Raji (cell line): ENCODE results near the gene STOML2.

Experiments used
- POLR2A ChIP-seq: IDR thresholded peaks from 2 replicates; pipeline ENCODE4 v1.6.1; 2011; ENCODE audit warnings: low read depth, low read length, control low read depth; ENCODE audit not compliant: insufficient read depth

The STOML2 gene

DNA sequence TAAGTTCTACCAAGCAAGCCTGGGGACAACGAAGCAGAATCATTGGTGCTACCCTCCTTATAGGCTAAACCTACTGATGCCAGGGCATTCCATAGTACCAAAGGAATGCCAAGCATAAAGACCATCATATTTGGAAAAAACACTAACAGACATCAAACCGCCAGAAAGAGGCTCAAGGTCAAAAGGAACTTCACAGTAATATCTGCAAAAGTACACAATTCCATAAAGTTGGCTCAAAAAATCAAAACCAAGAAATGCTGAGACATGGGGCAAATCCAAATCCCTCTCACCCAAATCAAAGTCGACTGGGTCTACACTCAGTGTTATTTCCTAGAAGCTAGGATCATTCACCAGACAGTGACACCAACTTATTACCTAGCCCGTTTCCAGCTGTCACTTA lies 33.9 kb downstream of the STOML2 start:
- TF ChIP-seq POLR2A: no peak

DNA sequence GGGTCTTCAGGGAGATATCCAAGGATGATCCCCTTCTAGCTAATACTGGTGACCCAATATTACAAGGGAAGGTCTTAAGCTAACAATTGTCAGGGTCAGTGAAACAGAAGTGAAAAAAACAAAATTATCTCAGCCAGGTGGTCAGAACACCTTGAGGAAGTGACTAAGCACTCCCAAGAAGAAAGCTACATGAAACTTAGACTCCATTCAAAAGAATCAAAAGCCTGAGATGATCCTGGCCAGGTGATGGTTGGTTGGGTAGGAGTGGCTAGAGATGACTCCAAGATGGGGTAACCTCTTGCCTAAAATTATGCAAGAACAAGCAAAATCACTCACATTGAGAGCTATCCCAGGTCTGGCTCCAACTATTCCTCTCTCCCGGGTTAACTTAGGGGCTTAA lies 35.9 kb downstream of the STOML2 start:
- no peak for TF ChIP-seq POLR2A

DNA sequence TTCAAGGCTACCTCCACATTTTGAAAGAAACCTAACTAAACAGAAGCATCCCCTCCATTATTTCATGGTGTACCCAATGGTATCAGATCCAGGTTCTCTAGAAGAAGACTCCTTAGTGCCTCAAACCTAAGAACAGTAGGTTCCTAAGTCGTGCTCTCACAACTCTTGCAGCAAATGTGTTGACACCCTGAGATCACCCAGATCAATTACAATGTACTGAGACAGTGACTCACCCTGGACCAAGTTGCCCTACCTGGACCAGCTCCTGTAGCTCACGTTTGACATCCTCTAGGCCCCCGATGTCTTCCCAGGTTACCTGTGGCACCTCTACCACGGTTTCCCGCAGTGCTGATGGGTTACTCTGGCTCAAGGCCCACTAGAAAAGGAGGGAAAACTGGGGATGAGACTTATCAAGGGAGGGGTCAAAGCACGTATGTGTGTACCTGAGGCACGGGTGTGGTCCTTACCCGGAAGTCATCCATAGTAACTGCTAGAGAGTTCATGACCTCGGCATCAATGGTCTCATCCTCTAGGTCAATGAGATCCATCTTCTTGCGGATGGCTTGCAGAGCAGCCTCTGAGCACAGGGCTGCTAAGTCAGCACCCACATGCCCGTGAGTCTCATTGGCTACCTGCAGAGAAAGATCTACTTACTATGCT lies 42.3 kb downstream of the STOML2 start:
- TF ChIP-seq POLR2A: no peak

DNA sequence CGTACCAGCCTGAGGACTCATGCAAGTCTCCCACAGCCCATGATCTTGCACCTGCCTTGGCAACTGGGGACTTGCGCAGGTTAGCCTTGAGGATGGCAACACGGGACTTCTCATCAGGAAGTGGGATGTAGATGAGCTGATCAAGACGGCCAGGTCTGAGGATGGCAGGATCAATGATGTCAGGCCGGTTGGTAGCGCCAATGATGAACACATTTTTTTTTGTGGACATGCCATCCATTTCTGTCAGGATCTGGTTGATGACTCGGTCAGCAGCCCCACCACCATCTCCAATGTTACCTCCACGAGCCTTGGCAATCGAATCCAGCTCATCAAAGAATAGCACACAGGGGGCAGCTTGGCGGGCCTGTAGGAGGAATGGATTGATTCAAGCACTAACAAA lies 43.5 kb downstream of the STOML2 start:
- TF ChIP-seq POLR2A: no peak

DNA sequence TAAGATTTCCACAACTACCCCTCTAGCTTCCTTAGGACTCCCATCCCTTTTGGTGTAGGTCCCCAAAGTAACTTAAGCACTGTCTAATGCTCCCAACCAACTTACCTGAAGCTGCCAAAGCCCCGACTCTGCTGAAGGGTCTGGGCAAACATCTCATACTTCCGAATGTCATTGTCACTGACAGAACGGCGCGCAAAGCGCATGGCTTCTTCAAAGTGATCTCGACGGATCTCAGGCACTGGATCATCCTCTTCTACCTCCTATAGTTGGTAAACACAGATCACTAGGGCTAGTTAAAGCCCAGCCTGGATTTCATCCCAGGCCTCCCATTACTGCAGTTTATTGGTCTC lies 45.7 kb downstream of the STOML2 start:
- TF ChIP-seq POLR2A: no peak

DNA sequence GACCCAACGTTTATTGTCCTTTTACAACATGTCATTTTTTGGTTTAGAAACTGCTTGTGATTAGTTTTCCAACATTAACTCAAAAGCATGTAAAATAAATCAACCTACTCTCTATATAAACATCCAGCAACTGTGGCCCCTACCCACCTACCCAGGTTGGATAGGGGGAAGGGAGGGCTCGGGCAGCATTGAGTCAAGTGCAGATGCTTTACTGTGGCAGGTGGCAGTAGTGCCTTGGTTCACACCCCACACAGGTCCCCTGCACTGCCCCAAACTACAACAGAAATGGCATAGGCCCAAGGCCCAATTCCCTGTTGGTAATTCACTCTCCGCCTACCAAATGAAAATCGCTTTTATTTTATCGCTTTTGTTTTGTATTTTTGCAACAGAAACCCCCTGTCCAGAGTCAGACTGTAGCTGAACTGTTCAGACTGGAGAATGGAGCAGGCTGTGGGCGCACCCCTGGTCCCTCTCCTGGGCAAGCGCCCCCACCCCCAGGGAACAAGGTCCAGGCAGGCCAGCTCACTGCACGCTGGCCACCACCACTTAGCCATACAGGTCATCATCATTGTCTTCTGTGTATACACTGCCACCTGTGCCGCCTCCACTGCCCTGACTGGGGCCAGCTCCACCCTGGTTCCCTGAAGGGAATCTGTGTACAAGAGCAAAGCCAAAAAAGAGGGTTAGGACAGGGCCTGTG lies 46.2 kb downstream of the STOML2 start:
- no peak for TF ChIP-seq POLR2A

DNA sequence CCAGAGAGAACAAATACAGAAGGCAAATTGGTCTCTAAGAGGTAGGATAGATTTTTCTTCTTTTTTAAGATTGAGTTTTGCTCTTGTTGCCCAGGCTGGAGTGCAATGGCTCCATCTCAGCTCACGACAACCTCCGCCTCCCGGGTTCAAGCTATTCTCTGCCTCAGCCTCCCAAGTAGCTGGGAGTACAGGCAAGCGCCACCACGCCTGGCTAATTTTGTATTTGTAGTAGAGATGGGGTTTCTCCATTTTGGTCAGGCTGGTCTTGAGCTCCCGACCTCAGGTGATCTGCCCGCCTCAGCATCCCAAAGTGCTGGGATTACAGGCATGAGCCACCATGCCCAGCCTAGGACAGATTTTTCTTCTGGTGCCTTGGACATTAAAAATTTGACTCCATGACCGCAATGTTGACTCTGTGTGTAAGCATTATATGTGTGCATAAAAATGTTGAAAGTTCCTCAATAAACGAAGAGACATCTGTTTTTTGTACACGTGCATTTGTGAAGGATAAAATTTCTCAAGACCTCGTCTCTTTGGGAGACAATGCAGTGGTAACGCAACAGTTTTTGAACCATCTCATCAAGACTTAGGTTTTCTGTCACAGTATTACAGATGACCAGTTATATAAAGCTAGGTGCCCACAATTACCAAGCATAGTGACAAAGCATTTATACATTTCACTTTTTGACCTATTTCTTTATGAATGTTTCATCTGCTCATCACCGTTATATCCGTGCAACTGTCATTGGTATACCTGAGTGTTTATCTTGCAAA lies 47.9 kb downstream of the STOML2 start:
- TF ChIP-seq POLR2A: no peak

DNA sequence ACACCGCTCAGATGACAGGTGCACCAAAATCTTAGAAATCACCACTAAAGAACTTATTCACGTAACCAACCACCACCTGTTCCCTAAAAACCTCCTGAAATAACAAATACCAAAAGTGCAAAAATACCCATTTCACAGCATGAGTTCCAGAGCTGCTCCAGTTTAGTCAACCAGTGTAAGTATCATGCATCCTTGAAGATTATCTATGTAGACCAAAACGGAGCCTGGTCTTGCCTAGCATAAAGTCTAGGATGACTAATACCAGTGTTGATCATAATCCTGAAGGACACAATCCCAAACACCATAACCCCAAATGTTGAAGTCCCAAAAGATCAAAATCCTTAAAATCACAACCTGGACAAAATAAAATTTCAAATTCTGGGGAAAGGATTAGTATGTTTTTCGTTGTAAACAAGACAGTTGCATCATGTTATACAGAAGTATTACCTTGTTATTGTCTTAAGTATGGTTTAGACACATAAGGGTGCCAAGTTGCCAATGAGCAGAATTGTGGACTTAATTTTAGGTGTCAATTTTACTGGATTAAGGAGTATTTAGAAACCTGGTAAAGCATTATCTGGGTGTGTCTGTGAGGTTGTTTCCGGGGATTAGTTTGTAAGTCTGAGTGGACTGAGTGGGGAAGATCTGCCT lies 48.6 kb downstream of the STOML2 start:
- no peak for TF ChIP-seq POLR2A

DNA sequence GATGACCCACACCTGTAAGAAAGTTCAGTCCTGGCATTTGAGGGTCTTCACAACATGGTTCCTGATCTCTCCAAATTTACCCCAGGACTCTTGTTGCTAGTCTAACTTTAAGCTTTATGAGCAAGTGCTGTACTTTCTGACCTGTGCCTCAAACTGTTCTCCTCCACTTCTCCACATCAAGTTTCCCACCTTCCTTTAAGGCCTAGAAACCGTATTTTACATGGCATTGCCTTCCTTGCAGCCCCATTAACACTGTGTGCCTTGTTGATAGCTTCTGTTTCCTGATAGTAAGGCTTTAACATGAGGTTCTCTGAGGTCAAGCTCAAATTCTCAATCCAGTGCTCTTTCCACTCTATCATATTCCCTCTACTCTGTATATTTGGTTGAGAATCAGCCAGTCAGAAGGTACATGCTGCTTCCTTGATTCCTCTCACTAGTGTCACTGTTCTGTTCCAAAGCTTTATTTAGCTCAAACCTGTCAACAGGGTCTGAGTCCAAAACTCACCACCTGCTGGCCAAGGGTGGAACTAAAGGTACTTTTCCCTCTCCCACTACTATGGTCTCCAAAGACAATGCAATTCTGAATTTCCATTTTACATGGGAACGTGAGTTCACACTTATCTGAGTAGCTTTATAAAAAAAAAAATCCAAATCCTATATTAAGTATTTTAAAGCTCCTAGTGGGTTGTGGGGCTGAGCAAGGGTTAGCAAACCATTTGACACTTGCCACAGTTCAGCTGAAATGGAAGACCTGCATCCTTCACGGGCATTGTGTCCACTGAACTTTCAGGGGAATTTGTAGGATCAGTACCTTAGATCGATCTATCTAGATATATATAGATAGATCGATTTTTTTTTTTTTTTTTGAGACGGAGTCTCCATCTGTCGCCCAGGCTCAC lies 51.6 kb downstream of the STOML2 start:
- no peak for TF ChIP-seq POLR2A
